Stomach smooth muscle (tissue), 2 donors: ENCODE results near the gene PDE4B.

Experiments used
- H3K27ac ChIP-seq: one replicate; pipeline ENCODE4 v1.7.0; 2013; ENCODE audit warnings: mild to moderate bottlenecking, low read length, inconsistent platforms
- H3K27me3 ChIP-seq, 2 donors: one replicate each; pipeline ENCODE4 v1.7.0; 2013; ENCODE audit warnings: low read length in 2 of 2; ENCODE audit not compliant: insufficient read depth in 2 of 2, control insufficient read depth in 1 of 2
- H3K36me3 ChIP-seq, 2 donors: one replicate each; pipeline ENCODE4 v1.7.0; 2013; ENCODE audit warnings: low read length in 2 of 2; ENCODE audit not compliant: control insufficient read depth in 2 of 2, insufficient read depth in 2 of 2
- H3K4me1 ChIP-seq: one replicate; pipeline ENCODE4 v1.7.0; 2013; ENCODE audit warnings: low read length; ENCODE audit not compliant: control insufficient read depth, insufficient read depth
- H3K4me3 ChIP-seq, 2 donors: one replicate each; pipeline ENCODE4 v1.7.0; 2013; ENCODE audit warnings: low read length in 2 of 2
- H3K9ac ChIP-seq, 2 donors: one replicate each; pipeline ENCODE4 v1.7.0; 2013; ENCODE audit warnings: low read length in 2 of 2, mild to moderate bottlenecking in 1 of 2
- H3K9me3 ChIP-seq, 2 donors: one replicate each; pipeline ENCODE4 v1.7.0; 2013; ENCODE audit warnings: low read length in 2 of 2; ENCODE audit not compliant: control insufficient read depth in 2 of 2
- donor health status: healthy.
- donor health status: Pancreatic carcinoma.

PDE4B gene

DNA sequence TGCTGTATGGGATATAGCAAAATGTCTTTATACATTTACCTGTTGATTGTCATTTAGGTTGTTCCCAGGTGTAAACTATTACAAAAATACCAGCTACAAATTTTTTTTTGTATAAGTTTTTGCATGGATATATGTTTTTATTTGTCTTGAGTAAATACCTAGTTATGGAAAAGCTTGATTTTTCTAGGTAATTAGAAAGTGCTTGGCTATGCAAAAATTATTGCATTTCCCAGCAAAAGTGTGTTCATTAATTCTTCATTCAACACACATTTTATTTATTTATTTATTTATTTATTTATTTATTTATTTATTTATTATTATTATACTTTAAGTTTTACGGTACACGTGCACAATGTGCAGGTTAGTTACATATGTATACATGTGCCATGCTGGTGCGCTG lies 22.1 kb downstream of the PDE4B start:
- Histone ChIP-seq H3K27ac (no peak overlapping the region), H3K36me3 (no peaks in the 10 kb centered on the region), H3K4me1 (no peaks in the 10 kb centered on the region), H3K4me3 (no peak overlapping the region), H3K27me3 (no peaks in the 10 kb centered on the region), H3K9ac (no peak overlapping the region), H3K9me3 (no peaks in the 10 kb centered on the region)

DNA sequence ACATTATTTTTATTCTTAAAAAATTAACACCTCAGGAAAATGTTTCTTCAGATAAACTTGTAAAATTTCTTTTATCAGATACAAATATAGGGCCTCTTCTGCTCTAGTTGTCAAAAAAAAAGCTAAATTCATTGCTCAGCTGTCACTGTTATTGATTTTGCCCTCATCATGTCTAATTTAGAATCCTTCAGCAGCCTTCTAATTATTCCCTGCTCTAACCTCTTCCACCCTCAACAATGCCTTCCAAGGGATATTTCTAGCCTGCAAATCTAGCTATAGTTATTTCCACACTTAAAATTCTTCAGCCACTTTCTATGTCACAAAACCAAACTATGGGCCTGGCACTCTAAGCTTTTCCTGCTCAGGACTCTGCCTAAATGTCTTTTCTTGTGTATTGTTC lies 25.2 kb downstream of the PDE4B start:
- H3K4me1 ChIP-seq, result no peaks in the 10 kb centered on the region
- H3K4me3 ChIP-seq, result no peak overlapping the region
- no peaks in the 10 kb centered on the region for H3K36me3 ChIP-seq
- no peaks in the 10 kb centered on the region for H3K9me3 ChIP-seq
- H3K27ac ChIP-seq, result no peak overlapping the region
- no peaks in the 10 kb centered on the region for H3K27me3 ChIP-seq
- H3K9ac ChIP-seq, result no peak overlapping the region

DNA sequence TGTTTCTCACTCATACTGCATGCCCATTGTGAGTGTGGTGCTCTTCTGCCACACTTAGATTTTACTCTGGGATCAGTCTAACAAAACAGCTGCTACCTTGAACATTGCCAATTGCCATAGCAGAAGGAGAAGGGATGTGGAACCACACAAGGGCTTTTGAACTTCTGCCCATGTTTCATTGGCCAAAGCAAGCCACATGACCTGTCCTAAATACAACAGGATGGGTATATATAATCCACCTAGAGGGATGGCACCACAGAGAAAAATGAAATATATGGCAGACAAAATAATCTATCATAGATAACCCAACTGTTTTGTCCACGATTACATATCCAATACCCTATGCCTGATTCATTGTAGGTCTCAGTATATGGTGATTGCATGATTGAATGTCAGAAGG lies 26.3 kb downstream of the PDE4B start:
- no peaks in the 10 kb centered on the region for H3K36me3 ChIP-seq
- H3K9me3 ChIP-seq, result no peaks in the 10 kb centered on the region
- no peaks in the 10 kb centered on the region for H3K4me1 ChIP-seq
- H3K9ac ChIP-seq, result no peak overlapping the region
- H3K27me3 ChIP-seq, result no peaks in the 10 kb centered on the region
- H3K4me3 ChIP-seq, result no peak overlapping the region
- no peak overlapping the region for H3K27ac ChIP-seq

DNA sequence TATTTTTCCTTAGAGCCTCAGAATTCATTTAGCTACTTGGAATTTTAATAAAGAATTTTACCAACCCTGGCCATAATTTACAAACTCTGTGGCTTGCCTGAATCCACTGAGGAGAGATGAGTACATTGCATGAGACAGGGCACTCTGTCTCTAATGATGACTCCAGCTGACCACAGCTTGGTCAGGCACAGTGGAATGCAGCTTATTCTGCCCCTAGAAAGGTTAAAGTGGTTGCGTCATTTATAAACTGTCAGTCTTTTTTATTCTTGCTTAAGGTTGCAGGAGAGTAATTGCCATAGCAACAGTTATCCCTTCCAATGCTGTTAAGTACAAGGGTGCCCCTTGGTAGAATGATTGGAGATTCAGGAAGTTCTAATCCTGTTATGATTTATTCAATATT lies 28.3 kb downstream of the PDE4B start:
- Histone ChIP-seq H3K36me3 (no peaks in the 10 kb centered on the region), H3K4me3 (no peak overlapping the region), H3K27me3 (no peaks in the 10 kb centered on the region), H3K9ac (no peak overlapping the region), H3K4me1 (no peaks in the 10 kb centered on the region), H3K27ac (no peak overlapping the region), H3K9me3 (no peaks in the 10 kb centered on the region)

DNA sequence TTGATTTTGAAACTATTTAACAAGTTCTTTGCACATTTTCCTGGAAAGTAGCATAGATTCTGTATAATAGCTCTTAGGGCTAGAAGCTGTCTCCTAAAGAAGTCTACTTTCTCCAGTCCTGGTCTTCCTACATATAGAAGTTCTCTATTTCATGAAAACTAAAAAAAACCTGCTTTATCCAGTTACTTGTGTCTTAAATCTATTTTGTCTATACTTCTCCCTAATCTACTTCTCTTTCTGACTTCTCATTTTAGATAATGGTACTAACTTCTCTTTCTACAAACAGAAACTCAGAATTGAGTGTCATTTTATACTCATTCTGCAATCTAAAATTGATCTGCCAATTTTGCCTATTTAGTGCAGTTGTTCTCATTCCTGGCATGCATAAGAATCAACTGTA lies 28.7 kb downstream of the PDE4B start:
- H3K9ac ChIP-seq, result no peak overlapping the region
- H3K4me1 ChIP-seq, result no peaks in the 10 kb centered on the region
- H3K36me3 ChIP-seq, result no peaks in the 10 kb centered on the region
- no peak overlapping the region for H3K27ac ChIP-seq
- no peaks in the 10 kb centered on the region for H3K27me3 ChIP-seq
- H3K4me3 ChIP-seq, result no peak overlapping the region
- H3K9me3 ChIP-seq, result no peaks in the 10 kb centered on the region

DNA sequence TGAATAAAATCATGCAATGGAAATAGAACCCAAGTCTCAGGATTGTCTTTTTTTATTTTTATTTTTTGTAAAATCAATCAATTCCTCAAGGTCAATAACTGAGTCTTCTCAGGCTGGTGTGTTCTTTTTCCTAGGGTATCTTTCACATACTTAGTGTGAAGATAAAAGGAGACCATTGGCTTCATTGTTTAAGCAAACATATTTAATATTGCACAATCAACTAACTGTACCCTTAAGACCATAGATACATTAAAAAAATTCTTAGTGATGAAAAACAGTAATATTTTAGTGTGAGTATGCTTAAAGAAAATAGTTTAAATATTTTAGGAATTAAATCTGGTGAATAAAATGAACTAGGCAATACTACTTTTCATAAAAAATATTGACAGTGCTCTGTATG lies 31.4 kb downstream of the PDE4B start:
- Histone ChIP-seq H3K9ac (no peak overlapping the region), H3K27me3 (no peaks in the 10 kb centered on the region), H3K36me3 (no peaks in the 10 kb centered on the region), H3K4me3 (no peak overlapping the region), H3K9me3 (no peaks in the 10 kb centered on the region), H3K4me1 (no peaks in the 10 kb centered on the region), H3K27ac (no peak overlapping the region)

DNA sequence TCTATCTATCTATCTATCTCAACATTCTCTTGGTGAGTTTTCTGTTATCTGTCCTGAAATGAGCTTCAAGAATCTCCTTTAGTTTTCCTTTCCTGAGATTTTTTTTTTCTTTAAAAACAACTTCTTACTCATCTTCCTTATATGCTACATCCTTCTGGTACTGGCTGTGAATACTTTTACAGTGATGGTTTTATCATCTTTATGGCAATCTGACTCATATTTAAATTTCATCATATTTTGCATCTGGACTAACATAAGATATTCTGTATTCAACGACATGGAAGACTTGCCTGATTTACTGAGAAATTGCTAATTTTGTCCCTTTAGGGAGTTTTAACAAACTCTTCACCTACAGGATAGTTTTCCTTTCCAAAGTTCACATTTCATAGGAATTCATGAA lies 33.0 kb downstream of the PDE4B start:
- H3K27ac ChIP-seq, result no peak overlapping the region
- no peaks in the 10 kb centered on the region for H3K4me1 ChIP-seq
- H3K9me3 ChIP-seq, result no peaks in the 10 kb centered on the region
- no peaks in the 10 kb centered on the region for H3K36me3 ChIP-seq
- H3K27me3 ChIP-seq, result no peaks in the 10 kb centered on the region
- no peak overlapping the region for H3K4me3 ChIP-seq
- H3K9ac ChIP-seq, result no peak overlapping the region

DNA sequence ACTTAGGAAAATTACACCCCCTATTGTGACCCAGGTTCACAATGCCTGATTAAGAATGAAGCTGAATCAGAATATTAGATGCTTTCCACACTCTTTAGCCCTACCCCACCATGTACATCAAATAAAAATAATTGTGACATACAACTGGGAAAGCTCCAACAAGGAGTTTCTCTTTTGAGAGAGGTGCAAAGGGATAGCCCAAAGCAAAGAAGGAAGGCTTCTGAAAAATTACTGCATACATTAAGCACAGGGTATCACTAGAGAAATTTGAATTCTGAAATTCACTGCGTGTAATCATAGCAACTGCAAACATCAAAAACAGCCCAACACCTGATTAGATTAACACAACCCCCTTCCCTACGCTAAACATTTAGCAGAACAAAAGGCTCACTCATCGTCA lies 34.1 kb downstream of the PDE4B start:
- Histone ChIP-seq H3K27ac (no peak overlapping the region), H3K9me3 (no peaks in the 10 kb centered on the region), H3K9ac (no peak overlapping the region), H3K27me3 (no peaks in the 10 kb centered on the region), H3K4me1 (no peaks in the 10 kb centered on the region), H3K4me3 (no peak overlapping the region), H3K36me3 (no peaks in the 10 kb centered on the region)

DNA sequence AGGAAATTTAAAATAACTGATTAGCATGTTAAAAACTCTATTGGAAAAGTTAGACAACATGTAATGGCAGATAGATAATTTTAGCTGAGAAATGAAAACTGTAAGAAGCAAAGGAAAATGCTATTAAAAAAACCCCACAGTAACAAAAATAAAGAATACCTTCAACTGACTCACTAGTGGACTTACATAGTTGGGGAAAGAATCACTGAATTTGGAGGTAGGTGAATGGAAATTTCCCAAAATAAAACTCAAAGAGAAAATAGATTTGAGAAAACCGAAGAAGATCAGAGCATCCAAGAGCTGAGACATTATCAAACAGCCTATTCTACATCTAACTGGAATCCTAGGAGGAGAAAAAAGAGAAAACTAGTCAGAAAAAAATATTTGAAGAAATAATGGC lies 34.7 kb downstream of the PDE4B start:
- H3K36me3 ChIP-seq, result no peaks in the 10 kb centered on the region
- no peaks in the 10 kb centered on the region for H3K27me3 ChIP-seq
- H3K9me3 ChIP-seq, result no peaks in the 10 kb centered on the region
- H3K4me1 ChIP-seq, result no peaks in the 10 kb centered on the region
- H3K27ac ChIP-seq, result no peak overlapping the region
- no peak overlapping the region for H3K4me3 ChIP-seq
- no peak overlapping the region for H3K9ac ChIP-seq

DNA sequence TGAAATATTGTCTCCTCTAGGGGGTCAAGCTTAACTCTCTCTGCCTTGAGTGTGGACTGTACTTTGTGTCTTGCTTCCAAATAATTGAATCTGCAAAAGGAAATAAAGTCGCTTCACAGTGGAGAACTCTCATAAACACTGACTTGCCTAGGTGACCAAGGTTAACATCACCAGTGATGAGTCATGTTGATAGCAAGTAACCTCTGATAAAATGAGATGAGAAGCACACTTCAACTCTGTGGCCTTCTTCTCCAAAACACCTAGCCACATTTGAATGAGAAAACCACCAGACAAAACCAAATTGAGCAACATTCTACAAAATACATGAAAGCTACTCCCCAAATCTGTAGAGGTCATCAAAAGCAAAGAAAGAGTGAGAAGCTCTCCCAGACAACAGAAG lies 37.6 kb downstream of the PDE4B start:
- no peaks in the 10 kb centered on the region for H3K27me3 ChIP-seq
- no peak overlapping the region for H3K27ac ChIP-seq

DNA sequence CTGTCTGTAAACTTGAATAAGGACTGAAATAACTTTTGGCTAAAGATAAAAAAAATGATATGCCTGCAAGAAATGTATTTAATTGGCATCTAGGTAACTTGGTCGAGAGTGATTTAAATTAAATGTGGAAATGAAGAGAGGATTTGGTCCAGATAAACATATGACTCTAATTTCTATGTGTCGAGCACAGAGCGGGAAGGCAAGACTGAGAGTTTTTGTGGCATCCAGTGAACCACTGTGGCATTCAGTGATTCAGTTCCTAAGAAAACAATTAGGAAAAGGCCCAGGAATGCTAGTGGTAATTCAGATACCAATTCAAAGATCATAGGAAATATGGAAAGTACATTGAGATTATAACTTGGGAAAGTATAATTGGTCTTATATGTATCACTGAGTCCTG lies 39.6 kb downstream of the PDE4B start:
- no peaks in the 10 kb centered on the region for H3K36me3 ChIP-seq
- no peak overlapping the region for H3K4me3 ChIP-seq
- no peaks in the 10 kb centered on the region for H3K4me1 ChIP-seq
- H3K9ac ChIP-seq, result no peak overlapping the region
- no peak overlapping the region for H3K27ac ChIP-seq
- no peaks in the 10 kb centered on the region for H3K9me3 ChIP-seq
- H3K27me3 ChIP-seq, result no peaks in the 10 kb centered on the region

More for the DNA sequence above, 37.6 kb downstream of the PDE4B start:
- H3K36me3 ChIP-seq, result no peaks in the 10 kb centered on the region
- no peaks in the 10 kb centered on the region for H3K9me3 ChIP-seq
- no peak overlapping the region for H3K9ac ChIP-seq
- no peaks in the 10 kb centered on the region for H3K4me1 ChIP-seq
- no peak overlapping the region for H3K4me3 ChIP-seq

DNA sequence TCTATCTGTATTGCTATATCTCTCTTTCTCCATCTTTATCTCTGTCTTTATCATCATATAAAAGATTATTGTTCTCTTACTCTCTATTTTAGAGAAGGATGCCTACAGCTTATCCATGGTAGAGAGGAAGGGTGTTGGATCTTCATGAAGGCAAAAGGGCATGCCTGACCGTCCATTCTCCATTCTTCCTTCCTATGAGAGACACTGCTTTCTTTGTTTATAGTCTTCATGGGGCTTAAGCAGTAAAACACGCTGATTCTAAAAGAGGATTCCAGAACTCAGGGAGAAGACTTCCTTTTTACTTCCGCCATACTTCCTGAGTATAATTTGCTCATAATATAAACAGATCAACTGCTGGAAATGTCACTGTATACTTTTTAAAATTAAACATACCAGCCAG lies 44.0 kb downstream of the PDE4B start:
- Histone ChIP-seq H3K9me3 (no peaks in the 10 kb centered on the region), H3K4me1 (no peaks in the 10 kb centered on the region), H3K27me3 (no peaks in the 10 kb centered on the region), H3K9ac (no peak overlapping the region), H3K4me3 (no peak overlapping the region), H3K36me3 (no peaks in the 10 kb centered on the region), H3K27ac (no peak overlapping the region)
